NCI-H2227 (cell line): ENCODE measurements around the gene ERBB4.
A peak's percentile ranks its signal among the peaks of the same experiment; 100 is the strongest.

ENCODE experiments used
- DNase-seq: peaks from one replicate; lab custom pipeline; 2025; ENCODE audit not compliant: unreplicated experiment; lab: John Stamatoyannopoulos, UW

ERBB4 gene

GRCh38 chr2:211373203-211373602 lies 1165.4 kb downstream of the ERBB4 start:
- DNase-seq, result peak; percentile 41

- DNase-seq, result no peak
Observed at GRCh38 chr2:211371465-211371864, 1167.1 kb downstream of the ERBB4 start.

GRCh38 chr2:211368467-211368866 lies 1170.1 kb downstream of the ERBB4 start:
- DNase-seq, result no peak

- DNase-seq, result no peak
Observed at GRCh38 chr2:211367711-211368110, 1170.9 kb downstream of the ERBB4 start.

DNA sequence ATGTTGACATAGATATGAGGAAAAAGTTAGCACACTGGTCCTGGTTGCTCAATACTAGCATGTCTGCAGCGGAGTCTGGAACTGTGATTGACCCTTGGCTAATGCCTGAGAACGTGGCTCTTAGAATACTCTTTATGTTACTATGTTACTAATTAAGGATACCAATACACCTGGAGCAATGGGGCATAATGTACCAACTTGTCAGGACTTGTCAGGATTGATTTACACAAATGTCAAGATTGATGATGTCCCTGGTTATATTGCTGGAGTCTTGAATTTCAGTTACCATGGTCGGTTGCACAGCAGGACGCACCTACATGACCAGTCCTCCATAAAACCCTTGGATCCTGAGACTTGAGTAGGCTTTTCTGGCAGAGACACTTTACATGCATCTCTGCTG lies 1171.3 kb downstream of the ERBB4 start:
- DNase-seq, result no peak

DNA sequence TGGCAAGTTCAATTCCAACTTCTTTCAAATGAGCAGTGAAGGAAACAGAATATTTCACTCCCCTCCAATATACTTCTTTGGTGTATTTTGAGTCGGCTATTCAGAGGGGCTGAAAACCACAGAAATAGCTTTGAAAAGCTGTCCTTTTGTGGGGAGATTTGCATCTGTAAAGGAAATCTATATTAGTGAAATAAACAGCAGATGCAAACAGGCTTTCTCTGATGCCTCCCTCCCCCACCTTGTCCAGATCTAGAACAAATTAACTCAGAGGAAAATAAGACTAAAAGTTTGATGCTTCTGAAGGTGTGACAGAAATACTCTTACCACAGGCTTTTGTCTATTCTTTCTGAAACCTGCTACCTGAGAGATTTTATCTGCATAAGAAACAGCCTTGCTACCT lies 1173.7 kb downstream of the ERBB4 start:
- DNase-seq, result no peak

DNA sequence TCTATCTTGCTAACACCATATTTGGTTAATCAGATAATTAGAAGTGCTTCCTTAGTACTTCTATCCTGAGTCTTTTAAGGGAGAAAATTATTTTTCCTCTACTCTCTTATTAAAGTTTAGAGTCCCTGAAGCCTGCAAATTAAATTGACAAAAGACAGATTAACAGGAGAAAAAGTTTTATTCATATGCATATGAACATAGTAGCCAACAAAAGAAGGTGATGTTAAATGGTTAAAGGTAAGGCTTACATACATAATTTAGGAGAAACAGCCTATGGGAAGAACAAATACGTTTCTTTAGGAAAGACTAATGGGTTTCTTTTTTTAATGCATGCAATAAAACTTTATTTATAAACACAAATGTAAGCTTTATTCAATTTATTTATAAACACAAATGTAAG lies 1177.2 kb downstream of the ERBB4 start:
- no peak for DNase-seq

GRCh38 chr2:211359347-211359746 lies 1179.3 kb downstream of the ERBB4 start:
- DNase-seq, result no peak

- DNase-seq, result no peak
Observed at GRCh38 chr2:211358504-211358903, 1180.1 kb downstream of the ERBB4 start.

GRCh38 chr2:211354481-211354880 lies 1184.1 kb downstream of the ERBB4 start:
- no peak for DNase-seq

GRCh38 chr2:211351987-211352386 lies 1186.6 kb downstream of the ERBB4 start:
- peak; percentile 15 for DNase-seq

DNA sequence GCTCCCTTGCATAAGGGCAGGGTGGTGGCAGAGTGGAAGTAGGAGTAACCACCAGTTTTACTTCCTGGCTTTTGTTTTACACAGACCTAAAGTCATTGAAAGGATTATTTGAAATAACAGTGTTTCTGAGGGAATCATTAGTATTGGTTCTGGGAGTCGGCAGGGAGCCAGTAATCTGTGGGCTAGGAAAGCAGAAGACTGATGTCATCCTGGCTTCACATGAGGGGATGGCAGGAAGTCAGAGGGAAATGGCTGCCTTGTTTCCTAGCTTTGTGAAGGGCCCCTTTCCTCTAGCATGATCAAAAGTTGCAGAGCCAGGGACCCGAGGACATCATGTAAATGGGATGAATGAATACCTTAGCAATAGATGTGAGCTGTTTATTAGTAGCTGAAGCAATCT lies 1189.6 kb downstream of the ERBB4 start:
- DNase-seq, result no peak

GRCh38 chr2:211347328-211347727 lies 1191.3 kb downstream of the ERBB4 start:
- no peak for DNase-seq

- DNase-seq, result no peak
Observed at GRCh38 chr2:211344289-211344688, 1194.3 kb downstream of the ERBB4 start.

- no peak for DNase-seq
Observed at GRCh38 chr2:211333377-211333776, 1205.2 kb downstream of the ERBB4 start.

GRCh38 chr2:211331736-211332135 lies 1206.9 kb downstream of the ERBB4 start:
- no peak for DNase-seq

GRCh38 chr2:211329882-211330281 lies 1208.7 kb downstream of the ERBB4 start:
- DNase-seq, result no peak

DNA sequence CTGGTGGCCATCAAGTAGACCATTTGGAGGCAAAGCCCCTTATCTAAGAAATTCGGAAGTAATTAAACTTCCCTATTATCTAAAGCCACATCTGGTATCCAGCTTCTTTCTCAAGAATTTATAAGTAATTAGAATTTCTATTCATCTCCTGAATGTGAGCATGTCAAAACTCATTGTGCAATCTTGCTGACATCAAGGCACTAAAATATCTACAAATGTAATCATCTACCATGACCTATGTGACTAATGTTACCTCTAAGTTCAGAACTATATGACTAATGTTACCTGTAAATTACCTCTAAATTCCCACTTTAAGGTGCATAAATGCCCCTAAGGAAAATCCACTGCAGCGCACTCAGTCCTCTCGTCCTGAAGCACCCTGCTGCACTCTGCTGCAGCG lies 1209.2 kb downstream of the ERBB4 start:
- DNase-seq, result no peak

- DNase-seq, result no peak
Observed at GRCh38 chr2:211328126-211328525, 1210.5 kb downstream of the ERBB4 start.
